CD14-positive monocyte (primary cell): Measurements from ENCODE around the gene MUC5AC. TPM values are rescaled to one million over a fixed set of nuclear protein-coding genes. Genes with fewer than 3 reads are reported as not detected.

Experiments used
- DNase-seq, 3 donors: peaks; one replicate each; pipeline ENCODE4 v3.0.0-alpha.2; 2011 to 2022
- H2AFZ ChIP-seq: 2 replicates; pipeline ENCODE4 v1.6.0; 2012; ENCODE audit warnings: mild to moderate bottlenecking, low read depth, low read length, inconsistent platforms; ENCODE audit not compliant: insufficient read depth, poor library complexity, severe bottlenecking
- H3K27ac ChIP-seq, 2 donors: 1 replicate in 1 of 2; 2 replicates in 1 of 2; pipeline ENCODE4 v1.5.1; 2012 to 2013; ENCODE audit warnings: low read length in 2 of 2, control low read depth in 1 of 2, inconsistent platforms in 1 of 2, low read depth in 1 of 2, mild to moderate bottlenecking in 1 of 2
- H3K27me3 ChIP-seq, 2 donors: one replicate each; pipeline versions ENCODE4 v1.6.0 to v1.6.1; 2011 to 2013; ENCODE audit warnings: low read length in 2 of 2; ENCODE audit not compliant: control insufficient read depth in 2 of 2, insufficient read depth in 2 of 2
- H3K36me3 ChIP-seq, 2 donors: replicated peaks in 1 of 2; 1 replicate in 1 of 2; 2 replicates in 1 of 2; pipeline versions ENCODE4 v1.5.1 to v1.6.1; 2012 to 2013; ENCODE audit warnings: low read length in 2 of 2, control low read depth in 1 of 2, inconsistent platforms in 1 of 2, mild to moderate bottlenecking in 1 of 2; ENCODE audit not compliant: insufficient read depth in 2 of 2, control insufficient read depth in 1 of 2
- H3K4me1 ChIP-seq, 2 donors: 1 replicate in 1 of 2; 2 replicates in 1 of 2; pipeline versions ENCODE4 v1.5.1 to v1.6.1; 2012 to 2013; ENCODE audit warnings: low read length in 2 of 2, control low read depth in 1 of 2, inconsistent platforms in 1 of 2, mild to moderate bottlenecking in 1 of 2, moderate library complexity in 1 of 2; ENCODE audit not compliant: insufficient read depth in 2 of 2, control insufficient read depth in 1 of 2
- H3K4me2 ChIP-seq: replicated peaks from 2 replicates; pipeline ENCODE3; 2012; ENCODE audit warnings: low read length, moderate library complexity, mild to moderate bottlenecking; ENCODE audit not compliant: poor library complexity, severe bottlenecking; ENCODE audit errors: extremely low read depth
- H3K4me3 ChIP-seq, 3 experiments: fragments of 200-600 bp in 1 of 3; sonication (generic) in 1 of 3; replicated peaks in 1 of 3; 1 replicate in 2 of 3; 2 replicates in 1 of 3; pipeline ENCODE4 v1.5.1; 2011 to 2013; ENCODE audit warnings: low read length in 3 of 3, mild to moderate bottlenecking in 3 of 3, control low read depth in 2 of 3, low read depth in 2 of 3, inconsistent platforms in 1 of 3, moderate library complexity in 1 of 3
- H3K79me2 ChIP-seq: 2 replicates; pipeline ENCODE4 v1.6.0; 2012; ENCODE audit warnings: mild to moderate bottlenecking, control low read depth, inconsistent platforms, low read length, moderate library complexity; ENCODE audit not compliant: insufficient read depth
- H3K9ac ChIP-seq: 2 replicates; pipeline ENCODE4 v1.6.0; 2017; ENCODE audit warnings: low read length, mild to moderate bottlenecking; ENCODE audit not compliant: insufficient read depth, poor library complexity, severe bottlenecking
- H3K9me3 ChIP-seq, 2 donors: replicated peaks in 1 of 2; 1 replicate in 1 of 2; 2 replicates in 1 of 2; pipeline versions ENCODE4 v1.5.1 to v1.6.1; 2012 to 2013; ENCODE audit warnings: low read length in 2 of 2, control low read depth in 1 of 2; ENCODE audit not compliant: control insufficient read depth in 1 of 2, insufficient read depth in 1 of 2
- H4K20me1 ChIP-seq: 2 replicates; pipeline ENCODE4 v1.6.0; 2012; ENCODE audit warnings: mild to moderate bottlenecking, low read length, control low read depth, moderate library complexity; ENCODE audit not compliant: insufficient read depth
- H3K27ac Mint-ChIP-seq, 7 donors: one replicate each; pipeline ENCODE4 v1.8.0; 2020; ENCODE audit warnings: mild to moderate bottlenecking in 7 of 7, mixed read lengths in 7 of 7, moderate library complexity in 6 of 7, inconsistent platforms in 2 of 7
- H3K27me3 Mint-ChIP-seq, 3 donors: one replicate each; pipeline ENCODE4 v1.8.0; 2021 to 2022; ENCODE audit warnings: low read depth in 3 of 3, mild to moderate bottlenecking in 3 of 3, mixed read lengths in 3 of 3, moderate library complexity in 3 of 3, inconsistent platforms in 1 of 3
- H3K36me3 Mint-ChIP-seq, 2 donors: one replicate each; pipeline ENCODE4 v1.8.0; 2020; ENCODE audit warnings: mixed read lengths in 2 of 2, inconsistent platforms in 1 of 2, mild to moderate bottlenecking in 1 of 2
- H3K4me1 Mint-ChIP-seq: one replicate; pipeline ENCODE4 v1.8.0; 2020; ENCODE audit warnings: mild to moderate bottlenecking, mixed read lengths
- H3K4me3 Mint-ChIP-seq, 2 donors: one replicate each; pipeline ENCODE4 v1.8.0; 2020; ENCODE audit warnings: mild to moderate bottlenecking in 2 of 2, mixed read lengths in 2 of 2, moderate library complexity in 1 of 2
- H3K9me3 Mint-ChIP-seq, 7 donors: one replicate each; pipeline ENCODE4 v1.8.0; 2020 to 2022; ENCODE audit warnings: mixed read lengths in 7 of 7, mild to moderate bottlenecking in 6 of 7, moderate library complexity in 6 of 7, inconsistent platforms in 2 of 7
- CTCF ChIP-seq: fragments of 200-600 bp; IDR thresholded peaks from one replicate; pipeline ENCODE4 v1.8.0; 2022; ENCODE audit warnings: antibody characterized with exemption, mild to moderate bottlenecking
- WGBS: methylation state at CpG from one replicate; pipeline ENCODE4 v1.1.5; 2013; ENCODE audit warnings: missing lambda C conversion rate; ENCODE audit not compliant: insufficient coverage; 5-methylcytosine and 5-hydroxymethylcytosine counted together
- intact Hi-C, 2 donors: fragments of 100-400 bp; cut with micrococcal nuclease; formaldehyde crosslinking; loops; one replicate each; pipeline versions ENCODE4 v1.15.0 to v1.15.1; 2023
- polyA plus RNA-seq, 3 donors: library from polyadenylated mRNA; depleted of rRNA in 1 of 3; unstranded in 2 of 3; stranded (reverse) in 1 of 3; fragments of 300-500 nt in 2 of 3; fragments of >200 nt in 1 of 3; fragmentation: Illumina TruSeq in 2 of 3; gene quantifications; 1 replicate in 2 of 3; 2 replicates in 1 of 3; pipeline ENCODE4 v1.2.3, GENCODE V29; 2012 to 2021

MUC5AC gene
- polyA plus RNA-seq, 3 donors, result not detected

- WGBS, result 93% methylated on average over 11 of the region's 12 CpGs
- Histone ChIP-seq H3K4me2 (no peak overlapping the region), H3K9ac (no peak overlapping the region), H3K4me1 (no peaks in the 10 kb centered on the region), H3K27me3 (no peaks in the 10 kb centered on the region), H3K79me2 (no peaks in the 10 kb centered on the region), H3K4me3 (no peak overlapping the region), H3K27ac (no peak overlapping the region), H2AFZ (no peak overlapping the region), H4K20me1 (no peaks in the 10 kb centered on the region), H3K9me3 (peaks cover 0 to 7% of the 10 kb centered on the region in 2 donors), H3K36me3 (no peaks in the 10 kb centered on the region)
- TF ChIP-seq CTCF, result no peak
- Mint-ChIP-seq H3K27ac (no peak overlapping the region), H3K4me1 (no peaks in the 10 kb centered on the region), H3K36me3 (no peaks in the 10 kb centered on the region), H3K4me3 (no peak overlapping the region), H3K27me3 (peaks cover 2 to 6% (median 4%) of the 10 kb centered on the region in 3 donors), H3K9me3 (peaks cover 0 to 2% (median 0%) of the 10 kb centered on the region in 7 donors)
- intact Hi-C loops, result no loop called here
- no peak for DNase-seq
Measured at GRCh38 chr11:1116104-1116503, 41.6 kb upstream of the MUC5AC start.

GRCh38 chr11:1116666-1117390, 40.9 kb upstream of the MUC5AC start:
- Mint-ChIP-seq H3K27ac (peak overlapping the region in 1 of 7 donors; percentile 15), H3K4me3 (no peak overlapping the region), H3K9me3 (peaks cover 0 to 2% (median 0%) of the 10 kb centered on the region in 7 donors), H3K4me1 (no peaks in the 10 kb centered on the region), H3K36me3 (no peaks in the 10 kb centered on the region), H3K27me3 (peaks cover 2 to 6% (median 4%) of the 10 kb centered on the region in 3 donors)
- Histone ChIP-seq H3K36me3 (no peaks in the 10 kb centered on the region), H3K4me2 (no peak overlapping the region), H3K9ac (no peak overlapping the region), H3K4me1 (no peaks in the 10 kb centered on the region), H2AFZ (no peak overlapping the region), H4K20me1 (no peaks in the 10 kb centered on the region), H3K4me3 (no peak overlapping the region), H3K27me3 (no peaks in the 10 kb centered on the region), H3K27ac (no peak overlapping the region), H3K79me2 (no peaks in the 10 kb centered on the region), H3K9me3 (peaks cover 0 to 7% of the 10 kb centered on the region in 2 donors)
- DNase-seq, result no peak
- TF ChIP-seq CTCF, result no peak
- WGBS, result 83% methylated on average over 21 of the region's 23 CpGs
- intact Hi-C loops, result no loop called here
